NCI-H82 treated with DMSO at 0.1 percent for 48 hours (cell line): Measurements from ENCODE around the gene CWF19L2.
"Not testable (repeated sequence)": the region's sequence is repeated elsewhere in the genome, so short reads cannot be mapped to it uniquely, and the experiment has no call there.

Experiments
- DNase-seq: peaks from one replicate; lab custom pipeline; 2025; ENCODE audit not compliant: unreplicated experiment; lab: John Stamatoyannopoulos, UW

The CWF19L2 gene

DNA sequence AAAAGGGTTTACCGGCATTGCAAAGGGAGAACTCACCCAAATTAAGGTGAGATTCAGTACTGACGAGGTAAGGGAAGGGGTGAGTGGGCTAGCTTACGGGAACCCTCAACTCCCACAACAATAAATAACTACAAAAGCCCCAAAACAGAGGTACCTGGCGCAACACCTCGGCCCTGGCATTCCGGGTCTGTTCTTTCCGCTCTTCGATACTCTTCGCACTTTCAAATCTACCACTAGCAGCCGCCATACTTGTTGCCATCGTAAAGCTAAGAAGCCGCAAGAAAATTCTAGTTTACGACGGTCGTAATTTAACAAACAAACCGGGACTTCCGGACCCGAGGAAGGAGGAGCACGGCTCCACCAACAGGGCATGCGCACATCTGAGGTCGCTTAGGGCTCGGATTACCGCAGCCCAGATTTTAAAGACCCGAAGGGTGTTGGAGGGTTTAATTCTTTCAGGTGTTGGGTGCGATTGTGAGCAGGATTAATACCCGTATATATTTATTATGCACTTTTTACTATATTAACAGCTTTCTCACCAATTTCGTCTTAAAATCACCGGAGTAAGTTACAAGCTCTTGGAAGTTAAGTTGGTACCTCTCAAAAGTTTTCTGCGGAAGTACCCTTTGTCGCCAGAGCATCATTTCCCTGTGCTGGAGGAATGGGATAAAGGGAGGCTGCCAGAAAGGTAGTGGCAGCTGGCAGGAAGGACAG lies at the start of gene CWF19L2:
Gene CWF19L2, minus strand, starts transcription at position 268 of the 714 bp plus-strand sequence. Its CDS starts 9 bp downstream, at position 259.
- peak; percentile 93 for DNase-seq

DNA sequence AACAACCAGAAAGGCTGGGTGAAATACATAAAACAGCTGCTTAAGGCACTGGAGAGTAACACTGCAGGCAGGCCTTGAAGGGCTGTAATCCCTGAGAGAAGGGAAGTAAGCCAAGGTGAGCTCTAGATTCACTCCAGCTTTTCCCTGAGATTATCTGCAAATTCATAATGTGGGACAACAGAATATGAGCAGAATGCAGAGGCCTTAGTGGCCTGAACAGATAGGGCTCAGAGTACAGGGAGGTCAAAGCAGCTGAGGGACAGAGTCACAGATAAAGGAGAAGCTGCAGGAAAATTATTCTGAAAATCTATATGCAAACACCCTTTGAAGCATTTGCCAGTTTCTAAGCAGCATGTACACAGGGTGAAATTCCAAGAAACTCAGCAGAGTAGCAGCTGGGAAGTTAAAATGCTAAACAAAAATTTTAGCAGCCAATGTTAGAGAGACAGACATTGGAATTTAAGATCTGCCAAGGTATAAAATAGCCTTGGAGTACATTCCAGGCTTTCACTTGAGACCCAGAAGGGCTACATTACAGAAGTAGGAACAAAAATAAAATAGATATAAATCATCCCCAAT lies 48.1 kb upstream of the CWF19L2 start:
- DNase-seq, result no peak

DNA sequence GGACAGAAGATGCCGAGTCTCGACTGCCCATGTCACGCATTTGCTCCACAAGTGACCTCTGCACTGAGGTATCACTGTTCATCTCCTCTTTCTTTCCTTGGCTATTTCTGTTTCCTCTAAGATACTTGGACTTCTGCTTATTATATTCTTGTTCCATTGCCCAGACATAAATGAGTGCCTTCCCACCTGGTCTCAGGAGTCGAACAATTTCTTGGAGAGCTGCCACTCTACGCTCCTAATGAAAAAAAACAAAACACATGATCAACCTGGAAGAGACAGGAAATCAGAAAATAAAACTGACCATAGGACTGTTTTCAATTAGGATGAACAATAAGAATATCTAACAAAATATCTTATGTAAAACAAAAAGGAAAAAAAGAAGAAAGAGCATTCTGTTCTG lies 47.4 kb upstream of the CWF19L2 start:
- DNase-seq, result no peak

DNA sequence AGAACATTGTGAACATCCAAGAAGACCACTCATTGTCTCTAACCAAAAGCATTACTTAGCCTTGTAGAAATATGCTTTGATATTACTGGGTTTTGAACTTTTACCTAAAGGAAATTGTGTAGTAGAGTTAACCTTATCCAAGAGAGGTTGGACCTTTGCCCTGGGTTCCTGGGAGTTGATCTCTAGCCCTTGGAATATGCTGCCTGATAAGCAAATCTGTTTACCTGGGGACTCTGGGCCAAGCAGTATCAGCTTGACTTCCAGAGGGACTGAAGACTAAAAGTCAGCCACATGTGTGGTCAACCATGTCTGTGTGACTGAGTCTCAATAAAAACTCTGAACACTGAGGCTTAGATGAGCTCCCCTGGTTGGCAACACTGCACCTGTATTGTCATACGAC lies 44.1 kb upstream of the CWF19L2 start:
- DNase-seq, result no peak

DNA sequence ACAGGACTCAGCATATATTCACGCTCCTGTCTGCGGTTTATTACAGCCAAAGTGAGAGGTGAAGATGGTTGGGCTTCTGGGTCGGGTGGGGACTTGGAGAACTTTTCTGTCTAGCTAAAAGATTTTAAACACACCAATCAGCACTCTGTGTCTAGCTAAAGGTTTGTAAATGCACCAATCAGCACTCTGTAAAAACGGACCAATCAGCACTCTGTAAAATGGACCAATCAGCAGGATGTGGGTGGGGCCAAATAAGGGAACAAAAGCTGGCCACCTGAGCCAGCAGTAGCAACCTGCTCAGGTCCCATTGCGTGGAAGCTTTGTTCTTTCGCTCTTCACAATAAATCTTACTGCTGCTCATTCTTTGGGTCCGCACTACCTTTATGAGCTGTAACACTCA lies 39.7 kb upstream of the CWF19L2 start:
- not testable (repeated sequence) for DNase-seq

DNA sequence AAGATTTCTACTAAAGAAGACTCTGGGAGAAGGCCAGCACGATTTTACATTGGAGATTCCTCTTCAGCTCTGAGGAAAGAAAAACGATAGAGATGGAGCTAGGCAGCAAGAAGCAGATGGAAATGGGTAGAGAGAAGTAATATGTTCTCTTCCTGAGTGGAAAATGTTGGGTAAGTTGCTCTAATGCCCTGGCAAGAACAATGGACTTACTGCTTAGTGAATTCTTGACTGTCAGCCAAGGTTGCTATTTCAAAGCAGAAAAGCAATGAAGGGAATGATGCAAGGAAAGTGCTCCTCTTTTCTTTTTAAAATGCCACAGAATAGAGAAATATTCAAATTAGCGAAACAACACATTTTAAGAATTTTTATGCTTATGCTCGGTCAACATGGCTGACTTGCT lies 38.4 kb upstream of the CWF19L2 start:
- no peak for DNase-seq

DNA sequence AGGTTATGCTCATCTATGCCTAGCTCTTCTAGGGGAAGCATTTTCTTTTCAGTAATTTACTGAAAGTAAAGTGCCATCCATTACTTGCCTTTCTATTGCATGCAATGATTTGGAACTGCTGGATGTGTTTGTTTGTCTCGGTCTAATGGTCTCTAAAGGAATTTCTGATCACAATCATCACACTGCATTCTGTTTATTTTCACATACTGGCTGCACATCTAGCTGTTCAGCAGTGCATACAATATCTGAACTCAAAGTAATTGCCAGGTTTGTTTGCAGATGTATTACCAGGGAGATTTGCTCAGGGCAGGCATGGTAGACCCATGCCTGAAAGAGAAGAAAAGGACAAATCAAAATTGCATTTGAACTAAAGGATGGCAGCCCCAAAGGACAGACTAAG lies 36.4 kb upstream of the CWF19L2 start:
- DNase-seq, result no peak

DNA sequence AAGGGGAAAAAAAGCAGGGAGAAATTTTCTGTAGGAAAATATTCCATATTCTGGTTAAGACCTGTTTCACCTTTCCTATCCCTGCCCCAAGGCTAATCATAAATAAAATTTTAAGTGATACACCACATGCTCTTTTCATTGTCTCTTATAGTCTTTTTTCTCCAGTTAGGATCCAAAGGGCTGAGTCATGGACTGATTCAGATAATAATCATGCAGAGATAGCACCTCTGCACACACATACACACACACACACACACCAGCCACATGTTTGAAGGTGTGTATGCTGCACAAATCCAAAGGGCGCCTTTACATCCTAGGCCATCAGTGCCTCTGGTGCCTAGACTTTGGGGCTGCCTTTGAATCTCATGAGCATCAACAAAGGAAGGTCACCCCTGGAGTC lies 35.5 kb upstream of the CWF19L2 start:
- DNase-seq, result no peak

DNA sequence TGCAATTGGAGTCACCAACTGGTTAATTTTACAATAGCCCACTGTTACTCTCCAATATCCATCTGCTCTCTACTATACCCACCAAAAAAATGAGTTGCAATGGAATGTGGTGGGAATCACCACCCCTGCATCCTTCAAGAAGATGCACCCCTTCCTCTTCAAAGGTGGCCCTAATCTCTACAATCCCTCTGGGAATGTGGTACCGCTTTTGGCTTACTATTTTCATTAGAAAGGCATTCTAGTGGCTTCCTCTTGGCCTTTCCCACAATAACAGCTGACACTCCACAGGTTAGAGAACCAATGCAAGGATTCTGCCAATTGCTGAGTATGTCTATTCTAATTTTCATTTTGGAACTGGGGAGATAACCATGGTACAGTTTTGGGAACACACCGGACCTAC lies 33.2 kb upstream of the CWF19L2 start:
- DNase-seq, result no peak

DNA sequence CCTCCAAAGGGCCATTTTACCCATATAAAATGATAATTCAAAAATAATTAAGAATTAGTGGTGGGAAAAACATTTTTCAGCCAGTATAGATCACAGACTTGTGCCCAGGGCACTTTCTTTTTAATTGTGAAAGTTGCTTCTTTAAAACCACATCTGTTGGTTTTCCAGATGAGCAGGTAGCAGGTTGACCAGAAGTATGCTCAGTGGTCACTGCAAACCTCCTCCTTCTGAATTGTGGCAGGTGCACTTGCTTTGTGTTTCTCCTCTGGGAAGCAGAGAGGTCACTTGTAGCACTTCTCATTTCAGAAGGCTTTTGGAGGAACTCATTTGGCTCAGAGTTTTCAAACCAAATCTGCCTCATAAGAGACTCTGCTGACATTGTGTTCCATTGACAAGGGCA lies 24.6 kb upstream of the CWF19L2 start:
- no peak for DNase-seq

DNA sequence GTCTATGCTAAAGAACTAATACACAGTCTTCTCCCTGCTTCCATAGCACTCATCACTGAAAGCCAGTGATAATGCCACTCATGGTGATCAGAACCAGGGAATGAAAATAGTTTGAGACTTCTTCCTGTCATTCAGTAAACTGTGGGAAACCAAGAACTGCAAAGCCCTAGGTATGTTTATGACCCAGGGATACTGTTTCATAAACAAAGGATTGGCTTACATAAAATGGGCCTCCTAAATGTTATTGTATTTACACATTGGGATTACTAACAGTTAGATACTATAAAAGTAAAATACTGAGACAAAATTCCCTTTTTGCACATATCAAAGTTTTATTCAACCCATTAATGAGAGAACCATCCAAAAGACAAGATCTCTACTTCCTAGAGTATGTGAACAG lies 21.3 kb upstream of the CWF19L2 start:
- DNase-seq, result no peak

DNA sequence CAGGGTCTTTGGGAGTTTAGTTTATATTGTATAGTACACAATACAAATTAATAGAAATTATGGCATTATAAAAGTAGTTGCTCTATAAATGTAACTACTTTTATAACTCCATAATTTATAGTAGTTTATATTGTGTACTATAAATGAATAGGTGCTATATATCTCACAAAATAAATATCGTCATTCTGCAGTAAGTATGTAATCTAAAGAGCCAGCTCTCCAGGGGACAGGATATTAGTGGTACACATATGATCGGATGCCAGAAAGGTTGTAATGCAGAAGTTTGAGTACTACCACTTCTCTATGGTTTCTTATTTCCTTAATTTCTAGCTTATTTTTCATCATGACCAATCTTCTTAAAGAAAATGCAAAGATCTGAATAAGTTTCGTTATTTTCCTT lies 20.2 kb upstream of the CWF19L2 start:
- DNase-seq, result no peak

DNA sequence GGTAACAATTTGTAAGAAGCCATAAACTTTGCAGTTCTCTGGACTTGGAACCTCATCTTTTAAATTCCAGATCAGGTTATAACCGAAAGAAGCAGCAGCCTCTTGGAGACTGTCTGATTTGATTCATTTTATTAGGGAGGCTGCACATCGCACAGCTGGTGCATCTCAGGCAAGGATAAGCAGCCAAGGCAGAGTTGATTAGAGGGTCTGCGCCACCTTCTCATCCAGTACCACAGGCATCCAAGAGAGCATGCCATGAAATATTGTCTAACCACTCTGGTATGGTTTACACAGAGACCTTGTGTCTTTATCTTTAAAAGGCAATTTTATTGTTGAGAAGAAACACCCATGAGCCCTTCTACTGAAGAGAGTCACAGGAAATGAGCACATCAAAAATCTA lies 16.2 kb upstream of the CWF19L2 start:
- DNase-seq, result no peak

DNA sequence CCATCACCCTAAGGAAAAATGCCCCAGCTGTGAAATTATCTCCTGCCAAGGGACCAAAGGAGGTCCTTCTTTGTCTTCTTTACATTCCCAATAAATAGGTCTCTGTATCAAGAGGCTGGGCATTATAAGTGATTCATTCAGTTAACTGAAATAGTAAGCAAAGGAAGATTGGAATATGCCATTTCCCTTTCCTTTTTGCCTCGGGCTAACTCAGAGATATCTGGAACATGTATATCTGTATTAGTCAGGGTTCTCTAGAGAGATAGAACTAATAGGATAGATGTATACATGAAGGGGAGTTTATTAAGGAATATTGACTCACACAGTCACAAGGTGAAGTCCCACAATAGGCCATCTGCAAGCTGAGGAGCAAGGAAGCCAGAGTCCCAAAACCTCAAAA lies 15.3 kb upstream of the CWF19L2 start:
- no peak for DNase-seq

DNA sequence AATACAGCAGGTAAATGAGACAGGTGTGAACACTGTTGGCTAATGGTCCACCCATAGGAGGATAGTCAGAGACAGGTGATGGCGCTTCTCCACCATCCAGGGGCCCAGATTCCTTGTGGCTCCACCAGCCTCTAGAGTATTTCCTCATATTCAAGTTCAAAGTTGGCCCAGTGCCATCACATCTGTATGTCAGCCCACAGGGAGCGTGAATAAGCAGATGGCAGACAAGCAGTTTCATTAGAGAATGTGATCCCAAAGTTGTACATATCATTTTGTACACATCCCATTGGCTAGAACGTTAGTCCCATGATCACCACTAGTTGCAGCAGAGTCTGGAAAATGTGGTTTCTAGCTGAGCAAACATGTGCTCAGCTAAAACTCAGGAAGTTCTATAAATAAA lies 11.0 kb upstream of the CWF19L2 start:
- no peak for DNase-seq

DNA sequence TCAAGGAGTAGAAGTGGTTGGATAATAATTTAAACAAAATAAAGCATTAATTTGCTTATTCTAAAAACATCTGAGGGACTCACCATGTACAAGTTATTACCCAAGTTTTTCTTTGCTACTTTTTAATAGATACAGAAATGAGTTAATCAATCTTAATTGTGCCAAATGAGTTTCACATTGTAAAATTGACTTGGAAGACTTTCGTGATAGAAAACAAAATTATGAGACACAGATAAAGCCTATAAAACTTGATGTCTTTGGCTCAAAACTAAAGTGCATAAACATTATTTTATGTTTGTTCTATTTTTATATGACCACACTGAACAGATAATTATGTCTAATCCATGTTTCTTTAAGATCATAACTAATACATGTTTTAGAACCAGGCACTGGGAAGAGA lies 10.1 kb upstream of the CWF19L2 start:
- no peak for DNase-seq

DNA sequence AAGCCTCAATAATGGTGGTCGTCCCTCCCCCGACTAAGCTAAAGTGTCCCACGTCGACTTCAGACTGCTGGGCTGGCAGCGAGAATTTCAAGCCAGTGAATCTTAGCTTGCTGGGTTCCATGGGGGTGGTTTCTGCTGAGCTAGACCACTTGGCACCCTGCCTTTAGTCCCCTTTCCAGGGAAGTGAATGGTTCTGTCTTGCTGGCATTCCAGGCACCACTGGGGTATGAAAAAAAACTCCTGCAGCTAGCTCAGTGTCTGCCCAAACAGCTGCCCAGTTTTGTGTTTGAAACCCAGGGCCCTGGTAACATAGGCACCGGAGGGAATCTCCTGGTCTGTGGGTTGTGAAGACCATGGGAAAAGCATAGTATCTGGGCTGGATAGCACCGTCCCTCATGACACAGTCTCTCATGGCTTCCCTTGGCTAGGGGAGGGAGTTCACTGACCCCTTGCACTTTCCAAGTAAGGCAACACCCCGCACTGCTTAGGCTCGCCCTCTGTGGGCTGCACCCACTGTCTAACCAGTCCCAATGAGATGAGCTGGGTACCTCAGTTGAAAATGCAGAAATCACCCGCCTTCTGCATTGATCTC lies 8.7 kb upstream of the CWF19L2 start:
- not testable (repeated sequence) for DNase-seq

DNA sequence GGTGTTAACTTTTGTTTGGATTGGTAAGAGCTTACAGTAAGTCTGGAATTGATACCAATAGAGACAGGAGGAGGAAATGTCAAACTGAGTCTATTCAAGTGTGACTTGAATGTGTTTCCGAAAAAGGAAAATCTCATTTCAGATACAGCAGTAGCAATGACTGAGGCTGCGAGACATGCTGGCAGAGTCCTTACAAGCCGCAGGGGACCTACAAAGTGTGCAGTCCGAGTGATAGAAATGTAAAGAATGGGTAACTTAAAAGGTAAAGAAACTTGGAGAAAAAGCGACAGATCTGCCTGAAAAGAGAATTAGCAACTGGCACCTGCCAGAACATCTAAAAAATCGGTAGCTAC lies 444 bp downstream of the CWF19L2 start:
- no peak for DNase-seq

DNA sequence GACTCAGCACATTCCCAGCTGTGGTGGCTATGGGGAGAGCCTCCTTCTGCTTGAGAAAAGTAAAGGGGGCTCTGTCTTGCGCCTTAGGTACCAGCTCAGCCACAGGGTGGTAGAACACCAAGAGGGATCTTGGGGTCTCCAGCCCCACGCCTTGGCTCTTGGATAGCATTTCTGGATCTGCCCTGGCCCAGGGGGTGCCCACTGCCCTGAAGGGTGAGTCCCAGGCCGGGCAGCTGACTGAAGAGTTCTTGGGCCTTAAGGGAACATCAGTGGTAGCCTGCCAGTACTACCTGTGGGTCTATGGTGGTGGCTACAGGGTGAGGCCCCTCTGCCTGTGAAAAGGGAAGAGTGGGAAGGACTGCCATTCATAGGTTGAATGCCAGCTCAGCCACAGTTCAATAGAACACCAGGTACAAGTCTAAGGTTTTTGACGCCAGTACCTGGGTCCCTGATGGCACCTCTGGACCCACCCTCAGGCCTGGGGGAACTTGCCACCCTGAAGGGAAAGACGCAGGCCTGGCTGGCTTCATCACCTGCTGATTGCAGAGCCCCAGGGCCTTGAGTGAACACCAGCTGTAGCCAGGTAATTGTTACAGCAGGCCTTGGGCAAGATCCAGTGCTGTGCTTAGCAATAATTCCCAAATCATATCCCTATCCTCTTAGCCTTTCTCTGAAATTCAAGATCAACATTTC lies 3.9 kb downstream of the CWF19L2 start:
- no peak for DNase-seq

DNA sequence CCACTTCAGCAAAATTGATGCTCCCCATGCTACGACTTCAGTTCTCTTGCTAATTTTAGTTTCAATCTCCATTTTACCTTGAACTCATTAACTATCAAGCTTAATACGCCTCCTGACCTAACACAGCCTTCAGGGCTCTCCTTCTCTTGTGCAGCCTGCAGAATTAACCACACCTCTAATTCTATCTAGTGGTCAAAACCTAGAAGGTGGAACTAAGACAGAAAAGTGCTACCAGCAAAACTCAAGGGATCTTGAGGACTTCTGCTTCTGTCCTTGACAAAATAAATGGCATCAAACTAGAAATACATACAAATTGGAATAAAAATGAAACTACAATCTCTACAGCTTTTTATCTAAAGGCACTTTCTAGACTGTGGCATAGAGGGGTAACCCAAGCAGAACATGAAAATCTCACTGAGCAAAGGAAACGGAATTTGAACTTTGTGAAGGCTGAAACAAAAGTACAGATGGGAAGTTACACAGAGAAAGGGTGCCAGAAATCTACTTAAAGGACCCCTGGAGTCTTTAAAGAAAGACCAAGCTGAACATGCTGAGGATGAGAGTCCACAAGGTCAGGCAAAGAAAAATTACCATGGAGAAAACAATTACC lies 10.7 kb downstream of the CWF19L2 start:
- DNase-seq, result no peak

DNA sequence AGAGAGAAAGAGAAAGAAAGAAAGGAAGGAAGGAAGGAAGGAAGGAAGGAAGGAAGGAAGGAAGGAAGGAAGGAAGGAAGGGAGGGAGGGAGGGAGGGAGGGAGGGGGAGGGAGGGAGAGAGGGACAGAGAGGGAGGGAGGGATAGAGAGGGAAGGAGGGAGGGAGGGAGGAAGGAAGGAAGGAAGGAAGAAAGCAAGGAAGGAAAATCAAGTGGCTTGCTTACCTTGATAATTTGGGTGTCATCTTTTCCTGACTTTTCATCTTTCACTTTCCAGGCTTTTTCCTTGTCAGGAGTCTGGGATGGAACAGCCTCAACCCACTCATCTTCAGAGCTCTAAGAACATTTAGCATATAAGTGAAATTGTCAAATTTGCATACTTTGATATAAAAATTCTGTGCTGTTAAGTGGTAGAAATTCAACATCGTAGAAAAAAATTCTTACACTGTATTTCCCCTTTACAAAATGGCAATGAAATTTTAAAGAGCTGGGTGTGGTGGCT lies 14.9 kb downstream of the CWF19L2 start:
- no peak for DNase-seq
